GM21576 (cell line): ENCODE data around the gene KLHL5.

Experiments used
- ATAC-seq: cut with Tn5 transposase; IDR thresholded peaks from one replicate; pipeline ENCODE4 v1.9.1; 2021; ENCODE audit warnings: mild to moderate bottlenecking, moderate library complexity; ENCODE audit not compliant: unreplicated experiment

KLHL5 gene

DNA sequence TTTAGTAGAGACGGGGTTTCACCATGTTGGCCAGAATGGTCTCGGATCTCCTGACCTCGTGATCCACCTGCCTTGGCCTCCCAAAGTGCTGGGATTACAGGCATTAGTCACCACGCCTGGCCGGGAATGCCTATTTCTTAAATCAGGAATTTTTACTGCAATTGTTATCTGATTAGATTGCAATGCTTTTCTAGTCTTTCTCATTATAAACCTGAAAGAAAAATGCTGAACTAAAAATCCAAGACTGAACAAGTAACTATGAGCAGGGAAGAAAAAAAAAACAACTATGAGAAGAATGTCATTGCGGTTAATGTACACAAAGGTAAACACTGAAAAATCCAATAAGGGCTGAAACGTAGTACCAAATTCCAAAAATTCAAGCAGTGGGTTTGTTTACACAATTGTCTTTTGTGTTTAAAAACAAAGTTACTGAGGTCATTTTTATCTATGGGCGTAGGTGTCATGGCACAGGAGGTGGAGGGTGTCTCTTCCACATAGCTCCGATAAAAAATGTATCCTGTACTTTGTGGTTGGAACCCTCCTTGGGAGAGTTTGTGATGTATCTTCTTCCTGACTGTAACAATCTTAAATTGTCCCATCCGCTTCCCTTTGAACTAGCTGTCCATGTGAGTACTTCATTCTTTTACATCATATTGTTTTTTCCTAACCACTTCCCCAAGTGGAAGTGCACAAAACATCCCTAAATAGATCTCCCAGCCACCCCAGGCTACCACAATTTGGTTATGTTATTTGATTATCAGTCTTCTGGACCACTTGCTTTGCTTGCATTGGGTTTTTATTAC lies 18.8 kb upstream of the KLHL5 start:
- ATAC-seq = no peak

GRCh38 chr4:39043861-39044363 lies 18.1 kb upstream of the KLHL5 start:
- no peak for ATAC-seq

GRCh38 chr4:39044364-39044955 lies 17.6 kb upstream of the KLHL5 start:
- peak; percentile 52 for ATAC-seq

GRCh38 chr4:39044956-39045826 lies 16.8 kb upstream of the KLHL5 start:
- no peak for ATAC-seq

DNA sequence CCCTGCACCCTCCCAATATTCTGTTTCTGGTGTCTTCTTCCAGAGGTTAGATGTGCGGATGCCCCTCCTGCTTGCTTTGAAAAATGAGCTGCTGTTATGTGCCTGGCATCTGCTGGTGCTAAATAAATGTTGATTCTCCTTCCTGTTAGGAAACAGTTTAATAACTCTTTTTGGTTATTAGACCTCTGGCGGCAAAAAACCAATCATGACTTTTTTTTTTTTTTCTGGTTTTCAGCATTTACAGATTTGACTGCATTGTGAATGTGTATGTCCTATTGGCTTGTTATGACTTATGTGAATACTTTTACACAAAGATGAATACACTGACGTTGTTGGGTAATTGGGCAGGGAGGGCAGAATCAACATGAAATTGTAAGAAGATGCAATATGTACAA lies 16.2 kb upstream of the KLHL5 start:
- no peak for ATAC-seq

DNA sequence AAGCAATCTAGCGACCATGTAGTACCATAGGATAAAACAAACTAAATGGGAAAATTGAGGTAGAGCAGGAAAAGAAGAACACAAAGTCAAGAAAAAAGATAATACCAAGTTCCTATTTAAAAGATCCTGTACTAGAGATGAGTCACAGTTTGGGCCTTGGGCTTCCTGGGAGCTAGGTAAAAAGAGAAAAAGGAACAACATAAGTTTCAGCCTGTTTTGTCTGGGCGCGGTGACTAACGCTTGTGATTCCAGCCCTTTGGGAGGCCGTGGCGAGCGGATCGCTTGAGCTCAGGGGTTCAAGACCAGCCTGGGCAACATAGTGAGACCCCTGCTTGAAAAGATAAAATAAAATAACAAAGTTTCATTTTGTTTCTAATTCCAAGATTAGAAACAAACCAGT lies 15.8 kb upstream of the KLHL5 start:
- ATAC-seq = no peak

DNA sequence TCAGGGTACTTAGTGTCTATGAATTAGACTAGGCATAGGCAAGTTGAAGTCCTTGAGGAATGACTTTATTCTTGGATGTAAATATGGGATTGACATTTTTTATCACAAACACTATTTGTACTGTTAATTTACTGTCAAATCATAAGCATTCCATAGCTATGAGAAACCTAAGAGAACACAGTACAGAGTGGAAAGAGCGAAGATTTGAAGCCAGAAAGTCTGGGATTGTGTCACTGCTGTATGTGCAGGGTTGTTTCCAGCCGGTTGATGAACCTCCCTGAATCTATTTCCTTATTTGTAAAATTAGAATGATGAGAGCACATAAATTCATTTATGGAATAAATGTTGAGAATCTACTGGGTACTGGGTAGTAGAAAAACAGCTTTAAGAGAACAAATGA lies 14.4 kb upstream of the KLHL5 start:
- no peak for ATAC-seq

GRCh38 chr4:39048311-39048710 lies 13.7 kb upstream of the KLHL5 start:
- ATAC-seq = peak; percentile 19

DNA sequence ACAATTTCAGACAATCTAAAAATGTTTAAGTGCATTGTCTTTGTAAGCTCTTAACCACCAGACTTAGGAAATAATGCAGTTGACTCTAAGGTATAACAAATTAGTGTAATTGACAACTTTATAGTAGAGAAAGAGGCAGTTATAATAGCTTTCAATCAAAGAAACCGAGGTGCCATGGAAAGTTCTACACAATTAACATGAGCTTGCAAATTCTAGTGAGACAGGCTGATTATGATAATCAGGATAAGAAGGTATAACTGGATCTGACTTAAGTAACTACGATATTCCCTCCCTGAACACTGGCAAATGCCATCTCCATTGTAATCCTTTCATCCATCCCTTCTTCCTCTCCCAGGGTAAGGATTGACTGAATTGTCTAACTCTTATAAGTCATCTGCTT lies 11.4 kb upstream of the KLHL5 start:
- ATAC-seq = no peak

DNA sequence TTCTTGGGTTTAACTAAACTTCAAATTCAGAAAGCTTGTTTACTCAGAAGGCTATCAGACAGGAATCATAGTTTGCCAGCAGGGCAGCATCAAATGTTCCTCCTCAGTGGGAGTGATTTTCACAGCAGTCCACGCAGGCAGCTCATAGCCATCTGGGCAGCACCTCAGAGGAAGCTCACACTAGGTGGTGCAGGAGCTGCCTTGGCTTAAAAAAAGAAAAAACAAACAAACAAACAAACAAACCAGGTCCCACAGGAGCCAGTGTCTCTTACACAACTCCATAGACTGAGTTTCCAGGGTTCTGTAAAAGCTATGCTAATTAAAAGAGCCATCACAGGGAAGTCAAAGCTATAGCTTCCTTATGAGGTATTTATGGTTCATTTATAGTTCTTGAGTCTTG lies 10.5 kb upstream of the KLHL5 start:
- ATAC-seq = no peak

DNA sequence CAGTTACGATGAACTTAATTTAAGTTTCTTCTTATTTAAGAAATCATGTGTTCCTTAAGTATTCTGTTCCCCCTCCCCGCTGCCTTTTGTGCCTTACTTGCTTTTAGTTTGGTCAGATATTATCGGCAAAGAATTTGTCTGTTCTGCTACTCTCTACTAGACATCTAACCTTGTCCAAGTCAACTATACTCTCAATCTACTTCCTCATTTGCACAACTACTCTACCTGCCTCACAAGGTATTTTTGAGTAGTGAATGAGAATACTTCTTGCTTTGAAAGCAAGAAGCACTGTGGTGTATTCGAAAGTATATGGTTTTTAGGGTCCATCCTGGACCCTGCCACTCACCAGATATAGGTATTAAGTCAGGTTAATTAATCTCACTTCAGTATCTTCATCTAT lies 8.0 kb upstream of the KLHL5 start:
- no peak for ATAC-seq

DNA sequence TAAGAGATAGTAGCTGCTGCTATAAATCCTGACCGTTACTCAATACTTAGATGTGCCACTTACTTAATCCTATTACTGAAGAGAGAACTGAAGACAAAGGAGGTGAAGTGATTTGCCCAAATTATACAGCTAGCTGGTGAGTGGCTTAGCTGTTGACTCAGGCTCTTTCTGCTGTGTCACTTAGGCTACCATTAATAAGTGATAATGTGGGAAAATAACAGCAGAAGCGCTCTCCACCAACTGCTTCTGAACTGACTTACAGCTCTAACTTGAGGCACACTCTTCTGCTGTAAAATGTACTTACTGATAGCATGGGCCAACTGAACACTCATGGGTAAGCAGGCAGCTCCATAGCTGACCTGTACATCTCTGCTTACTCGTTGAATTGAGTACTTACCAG lies 7.5 kb upstream of the KLHL5 start:
- ATAC-seq = no peak

- ATAC-seq = no peak
These were observed 6.0 kb upstream of the KLHL5 start for GRCh38 chr4:39056023-39056422.

GRCh38 chr4:39061457-39061856 lies 575 bp upstream of the KLHL5 start:
- ATAC-seq = no peak

- ATAC-seq = no peak
These were observed 702 bp downstream of the KLHL5 start for GRCh38 chr4:39062770-39063097.

DNA sequence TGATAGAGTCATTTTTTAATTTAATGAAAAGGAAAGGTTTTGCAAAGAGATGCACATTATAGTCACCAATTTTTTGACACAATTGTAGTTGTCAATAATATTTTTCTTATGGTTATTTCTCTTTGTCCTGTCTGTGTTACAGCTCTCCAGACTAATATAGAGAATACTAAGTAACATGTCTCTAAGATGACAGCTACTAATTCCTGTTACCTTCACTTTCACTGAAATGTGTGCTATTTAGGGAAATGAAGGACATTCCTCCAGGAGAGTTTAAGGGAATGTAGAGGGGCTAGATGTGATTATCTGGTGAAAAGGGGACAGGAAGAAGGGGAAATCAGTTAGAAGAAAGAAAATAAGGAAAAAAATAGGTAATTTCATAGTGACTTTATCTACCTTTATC lies 1.4 kb downstream of the KLHL5 start:
- no peak for ATAC-seq

- ATAC-seq = no peak
These were observed 4.3 kb downstream of the KLHL5 start for GRCh38 chr4:39066371-39066770.

GRCh38 chr4:39067031-39067430 lies 5.0 kb downstream of the KLHL5 start:
- no peak for ATAC-seq

DNA sequence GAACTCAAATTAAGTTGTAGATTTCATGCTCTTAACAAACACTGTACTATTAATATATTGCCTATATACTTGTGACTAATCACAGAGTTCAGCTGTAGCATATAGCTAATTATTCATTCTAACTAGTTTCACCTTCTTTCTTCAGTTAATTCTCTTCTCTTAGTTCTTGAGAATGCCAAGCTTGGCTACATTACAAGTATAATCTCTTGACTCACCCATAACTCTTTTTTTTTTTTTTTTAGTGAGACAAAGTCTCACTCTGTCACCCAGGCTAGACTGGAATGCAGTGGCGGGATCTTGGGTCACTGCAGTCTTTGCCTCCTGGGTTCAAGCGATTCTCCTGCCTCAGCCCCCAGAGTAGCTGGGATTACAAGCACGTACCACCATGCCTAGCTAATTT lies 5.4 kb downstream of the KLHL5 start:
- no peak for ATAC-seq

DNA sequence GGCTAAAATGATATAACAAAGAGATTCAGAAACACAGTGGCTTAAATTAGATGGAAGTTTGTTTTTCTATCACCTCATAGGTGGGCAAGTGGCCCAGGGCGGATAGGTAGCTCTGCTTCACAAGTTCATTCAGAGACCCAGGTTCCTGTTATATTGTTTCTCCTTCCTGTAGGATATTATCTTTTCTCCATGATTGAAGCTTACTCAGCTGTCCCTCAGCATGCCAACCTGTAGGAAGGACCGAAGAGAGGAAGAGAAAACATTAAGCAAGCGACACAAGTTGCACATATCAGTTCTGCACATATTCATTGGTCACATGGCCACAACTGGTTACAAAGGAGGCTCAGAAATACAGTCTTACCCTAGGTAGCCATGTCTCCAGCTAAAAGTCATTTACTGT lies 6.9 kb downstream of the KLHL5 start:
- no peak for ATAC-seq

- no peak for ATAC-seq
These were observed 16.8 kb downstream of the KLHL5 start for GRCh38 chr4:39078829-39079228.

- no peak for ATAC-seq
These were observed 21.1 kb downstream of the KLHL5 start for GRCh38 chr4:39083164-39083563.
